NT2/D1 (cell line): Measurements from ENCODE around the gene TMC2.

Experiments
- SUZ12 ChIP-seq: IDR thresholded peaks from 2 replicates; pipeline ENCODE4 v1.6.1; 2011; ENCODE audit not compliant: insufficient read length, insufficient read depth; ENCODE audit errors: extremely low read depth
- ZNF274 ChIP-seq: IDR thresholded peaks from 2 replicates; pipeline ENCODE4 v1.6.1; 2011; ENCODE audit warnings: mild to moderate bottlenecking, low read depth, low read length

DNA sequence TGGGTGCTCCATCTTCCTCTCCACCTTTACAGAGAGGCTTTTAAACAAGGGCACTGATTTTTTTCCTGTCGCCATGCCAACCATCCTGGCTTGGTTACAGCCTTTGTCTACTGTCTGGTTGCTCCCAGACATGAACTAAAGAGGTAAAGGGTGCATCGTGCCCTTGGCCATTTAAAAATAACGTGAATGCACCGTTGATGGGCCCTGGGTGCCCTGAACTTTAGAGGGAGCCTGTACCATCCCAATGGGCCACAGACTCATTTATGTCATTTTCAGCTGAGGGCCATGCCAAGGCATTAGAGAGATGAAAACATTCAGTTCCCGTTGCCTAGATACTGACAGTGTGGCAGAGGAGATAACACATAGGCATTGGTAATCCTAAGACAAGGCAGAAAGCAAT, 23.3 kb downstream of the TMC2 start:
- TF ChIP-seq ZNF274, result no peak
- no peak for TF ChIP-seq SUZ12
